OCI-LY1 (cell line): Measurements from ENCODE around the gene PRKG1.

Source experiments
- EZH2 ChIP-seq: fragments of 200-600 bp; sonication (generic), shearing (Covaris generic); IDR thresholded peaks from 2 replicates; pipeline ENCODE4 v1.8.0; 2017; ENCODE audit warnings: borderline replicate concordance, mixed run types, mild to moderate bottlenecking, antibody characterized with exemption, low read length, moderate library complexity, mixed read lengths
- TF ChIP-seq, protein P1 (sequence below): fragments of 200-600 bp; sonication (generic), shearing (Covaris generic); IDR thresholded peaks from 2 replicates; pipeline ENCODE4 v1.5.1; 2017; ENCODE audit warnings: mild to moderate bottlenecking, antibody characterized with exemption, low read length, moderate library complexity, mixed read lengths

- TF ChIP-seq, protein P1, sequence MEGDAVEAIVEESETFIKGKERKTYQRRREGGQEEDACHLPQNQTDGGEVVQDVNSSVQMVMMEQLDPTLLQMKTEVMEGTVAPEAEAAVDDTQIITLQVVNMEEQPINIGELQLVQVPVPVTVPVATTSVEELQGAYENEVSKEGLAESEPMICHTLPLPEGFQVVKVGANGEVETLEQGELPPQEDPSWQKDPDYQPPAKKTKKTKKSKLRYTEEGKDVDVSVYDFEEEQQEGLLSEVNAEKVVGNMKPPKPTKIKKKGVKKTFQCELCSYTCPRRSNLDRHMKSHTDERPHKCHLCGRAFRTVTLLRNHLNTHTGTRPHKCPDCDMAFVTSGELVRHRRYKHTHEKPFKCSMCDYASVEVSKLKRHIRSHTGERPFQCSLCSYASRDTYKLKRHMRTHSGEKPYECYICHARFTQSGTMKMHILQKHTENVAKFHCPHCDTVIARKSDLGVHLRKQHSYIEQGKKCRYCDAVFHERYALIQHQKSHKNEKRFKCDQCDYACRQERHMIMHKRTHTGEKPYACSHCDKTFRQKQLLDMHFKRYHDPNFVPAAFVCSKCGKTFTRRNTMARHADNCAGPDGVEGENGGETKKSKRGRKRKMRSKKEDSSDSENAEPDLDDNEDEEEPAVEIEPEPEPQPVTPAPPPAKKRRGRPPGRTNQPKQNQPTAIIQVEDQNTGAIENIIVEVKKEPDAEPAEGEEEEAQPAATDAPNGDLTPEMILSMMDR: no peak
- TF ChIP-seq EZH2: no peak
These were observed 303.0 kb downstream of the PRKG1 start for GRCh38 chr10:51377070-51377931.
